Mesenchymal stem cell (in vitro differentiated cells and primary cell): Measurements from ENCODE around the gene NAPG.

Source experiments
- DNase-seq: peaks from one replicate; pipeline ENCODE4 v3.0.0-alpha.2; 2013
- H2AFZ ChIP-seq: one replicate; pipeline ENCODE4 v1.6.1; 2013; ENCODE audit warnings: low read depth, mild to moderate bottlenecking, control low read depth, inconsistent platforms, low read length, moderate library complexity
- H2AK5ac ChIP-seq: 2 replicates; pipeline ENCODE4 v1.6.1; 2013; ENCODE audit warnings: low read length, moderate library complexity, mild to moderate bottlenecking, inconsistent platforms; ENCODE audit not compliant: severe bottlenecking
- H2BK120ac ChIP-seq: one replicate; pipeline ENCODE4 v1.6.1; 2013; ENCODE audit warnings: low read depth, mild to moderate bottlenecking, inconsistent platforms, low read length, moderate library complexity
- H2BK12ac ChIP-seq, 2 experiments: one replicate each; pipeline ENCODE4 v1.6.1; 2013; ENCODE audit warnings: inconsistent platforms in 2 of 2, low read length in 2 of 2, mild to moderate bottlenecking in 2 of 2, moderate library complexity in 2 of 2, control low read depth in 1 of 2
- H2BK15ac ChIP-seq: one replicate; pipeline ENCODE4 v1.6.1; 2013; ENCODE audit warnings: mild to moderate bottlenecking, low read depth, inconsistent platforms; ENCODE audit not compliant: poor library complexity, severe bottlenecking
- H2BK5ac ChIP-seq: 2 replicates; pipeline ENCODE4 v1.6.1; 2013; ENCODE audit warnings: low read depth, mild to moderate bottlenecking, low read length, control low read depth, inconsistent platforms; ENCODE audit not compliant: poor library complexity, severe bottlenecking
- H3K14ac ChIP-seq, 2 experiments: one replicate each; pipeline ENCODE4 v1.6.1; 2013; ENCODE audit warnings: inconsistent platforms in 2 of 2, low read length in 2 of 2, control low read depth in 1 of 2, mild to moderate bottlenecking in 1 of 2, moderate library complexity in 1 of 2
- H3K18ac ChIP-seq, 2 experiments: one replicate each; pipeline ENCODE4 v1.6.1; 2013; ENCODE audit warnings: inconsistent platforms in 2 of 2, low read length in 2 of 2, control low read depth in 1 of 2, low read depth in 1 of 2, mild to moderate bottlenecking in 1 of 2
- H3K23ac ChIP-seq, 2 experiments: one replicate each; pipeline ENCODE4 v1.6.1; 2013; ENCODE audit warnings: inconsistent platforms in 2 of 2, low read length in 2 of 2, mild to moderate bottlenecking in 2 of 2, moderate library complexity in 2 of 2, control low read depth in 1 of 2
- H3K27ac ChIP-seq: 2 replicates; pipeline ENCODE4 v1.5.1; 2013; ENCODE audit warnings: mild to moderate bottlenecking, moderate library complexity, low read length, control low read depth, inconsistent platforms; ENCODE audit not compliant: poor library complexity, severe bottlenecking
- H3K27me3 ChIP-seq, 2 experiments: 2 replicates each; pipeline versions ENCODE4 v1.6.1 to v1.7.0; 2013; ENCODE audit warnings: low read length in 2 of 2, mild to moderate bottlenecking in 2 of 2, moderate library complexity in 2 of 2, control low read depth in 1 of 2, inconsistent platforms in 1 of 2; ENCODE audit not compliant: control insufficient read depth in 1 of 2, insufficient read depth in 1 of 2
- H3K36me3 ChIP-seq, 2 experiments: 2 replicates each; pipeline versions ENCODE4 v1.6.1 to v1.7.0; 2013; ENCODE audit warnings: low read length in 2 of 2, control low read depth in 1 of 2, inconsistent platforms in 1 of 2, low read depth in 1 of 2, mild to moderate bottlenecking in 1 of 2; ENCODE audit not compliant: insufficient read depth in 2 of 2, control insufficient read depth in 1 of 2
- H3K4ac ChIP-seq, 2 experiments: one replicate each; pipeline ENCODE4 v1.6.1; 2013; ENCODE audit warnings: inconsistent platforms in 2 of 2, low read length in 2 of 2, mild to moderate bottlenecking in 2 of 2, moderate library complexity in 2 of 2, control low read depth in 1 of 2, low read depth in 1 of 2
- H3K4me1 ChIP-seq: 2 replicates; pipeline ENCODE4 v1.6.1; 2013; ENCODE audit warnings: low read depth, low read length, control low read depth; ENCODE audit not compliant: control insufficient read depth, insufficient read depth
- H3K4me2 ChIP-seq: 2 replicates; pipeline ENCODE4 v1.6.1; 2013; ENCODE audit warnings: low read length, mild to moderate bottlenecking, inconsistent platforms; ENCODE audit not compliant: poor library complexity, severe bottlenecking
- H3K4me3 ChIP-seq, 2 experiments: 2 replicates each; pipeline versions ENCODE4 v1.5.1 to v1.7.0; 2013; ENCODE audit warnings: low read length in 2 of 2, mild to moderate bottlenecking in 2 of 2, control low read depth in 1 of 2, low read depth in 1 of 2; ENCODE audit not compliant: insufficient read depth in 1 of 2
- H3K79me1 ChIP-seq: replicated peaks from 2 replicates; pipeline ENCODE4 v1.6.1; 2013; ENCODE audit warnings: mild to moderate bottlenecking, control low read depth, low read length, inconsistent platforms; ENCODE audit not compliant: poor library complexity, severe bottlenecking
- H3K9ac ChIP-seq: 2 replicates; pipeline ENCODE4 v1.7.0; 2013; ENCODE audit warnings: mild to moderate bottlenecking, low read length, moderate library complexity
- H3K9me3 ChIP-seq: 2 replicates; pipeline ENCODE4 v1.7.0; 2013; ENCODE audit warnings: mild to moderate bottlenecking, low read length; ENCODE audit not compliant: control insufficient read depth
- H4K8ac ChIP-seq: one replicate; pipeline ENCODE4 v1.6.1; 2013; ENCODE audit warnings: inconsistent platforms, mild to moderate bottlenecking, low read length, moderate library complexity
- H4K91ac ChIP-seq: one replicate; pipeline ENCODE4 v1.6.1; 2013; ENCODE audit warnings: mild to moderate bottlenecking, low read length, inconsistent platforms
- WGBS: methylation state at CpG from one replicate; pipeline ENCODE4 v1.1.7; 2013; ENCODE audit warnings: mixed read lengths; 5-methylcytosine and 5-hydroxymethylcytosine counted together

Gene NAPG

DNA sequence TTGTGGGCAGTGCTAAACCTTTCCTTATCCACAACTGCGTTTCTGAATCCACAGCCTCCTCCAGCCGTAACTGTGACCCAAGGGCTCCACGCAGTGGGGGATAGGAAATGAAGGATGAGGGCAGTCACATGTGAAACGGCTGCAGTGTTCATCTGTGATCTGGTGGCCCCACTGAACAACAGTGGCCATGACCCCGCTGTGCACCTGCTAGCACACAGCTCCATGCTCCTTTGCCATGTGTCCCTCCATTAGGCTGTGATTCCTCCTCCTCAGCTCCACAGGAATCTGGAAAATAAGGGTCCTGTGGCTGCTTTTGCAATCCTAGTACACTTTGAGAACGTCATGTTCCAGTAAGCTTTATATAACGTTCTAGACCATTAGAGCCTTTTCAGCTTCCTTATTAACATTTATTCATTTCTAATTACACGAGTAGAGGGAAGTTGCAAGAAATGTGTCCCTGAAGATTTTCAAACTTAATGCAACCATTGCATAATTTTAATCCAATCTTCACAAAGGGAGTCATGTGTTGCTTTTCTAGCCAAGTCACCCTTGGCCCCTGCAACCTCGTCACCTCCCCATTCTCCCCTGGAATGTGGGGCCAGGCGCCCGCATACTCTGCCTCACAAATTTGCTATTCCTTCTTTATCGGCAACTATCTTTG is 7.1 kb upstream of the NAPG start:
- no peaks in the 10 kb centered on the region for H3K36me3 ChIP-seq
- no peak overlapping the region for H3K4me2 ChIP-seq
- H3K79me1 ChIP-seq: no peaks in the 10 kb centered on the region
- peak overlapping the region; percentile 86 for H2BK15ac ChIP-seq
- H3K4me3 ChIP-seq: no peak overlapping the region
- DNase-seq: peak; percentile 60
- no peak overlapping the region for H2BK5ac ChIP-seq
- H2BK120ac ChIP-seq: no peak overlapping the region
- H3K14ac ChIP-seq: no peak overlapping the region
- H3K4me1 ChIP-seq: peaks cover 5% of the 10 kb centered on the region
- peak overlapping the region in 1 of 2 experiments; percentile 86 for H3K4ac ChIP-seq
- H2AFZ ChIP-seq: no peak overlapping the region
- no peak overlapping the region for H3K23ac ChIP-seq
- no peak overlapping the region for H3K27ac ChIP-seq
- peak overlapping the region; percentile 37 for H3K9ac ChIP-seq
- H4K8ac ChIP-seq: peak overlapping the region; percentile 74
- H3K9me3 ChIP-seq: no peaks in the 10 kb centered on the region
- no peak overlapping the region for H2AK5ac ChIP-seq
- peak overlapping the region; percentile 92 to 93 for H2BK12ac ChIP-seq
- WGBS: 59% methylated on average over 12 of the region's 12 CpGs
- H3K18ac ChIP-seq: peak overlapping the region in 1 of 2 experiments; percentile 68
- peak overlapping the region; percentile 64 for H4K91ac ChIP-seq
- peaks cover 3 to 32% of the 10 kb centered on the region in 2 experiments for H3K27me3 ChIP-seq

DNA sequence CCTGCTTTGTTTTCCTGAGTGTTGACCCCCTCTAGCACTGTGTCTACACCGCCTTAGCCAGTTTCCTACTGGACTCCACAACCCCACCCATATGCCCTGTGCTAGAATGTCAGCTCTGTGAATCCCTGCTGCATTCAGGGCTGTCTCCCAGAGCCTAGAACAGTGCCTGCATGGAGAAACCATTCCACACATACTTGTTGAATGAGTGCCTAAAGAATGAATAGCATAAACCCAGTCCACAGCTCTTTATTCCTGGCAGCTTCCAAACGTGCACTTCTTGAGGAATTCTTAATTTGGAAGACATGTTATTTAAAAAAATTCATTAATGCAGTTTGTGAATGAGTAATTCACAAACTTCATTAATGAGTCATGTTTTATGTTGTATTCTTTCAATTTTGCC is 6.5 kb upstream of the NAPG start:
- H2AK5ac ChIP-seq: peak overlapping the region; percentile 27
- H3K4ac ChIP-seq: peak overlapping the region; percentile 56 to 86
- H4K8ac ChIP-seq: peak overlapping the region; percentile 45
- H3K27ac ChIP-seq: no peak overlapping the region
- H2BK12ac ChIP-seq: peak overlapping the region; percentile 92 to 93
- WGBS: 92% methylated on average over 1 of the region's 2 CpGs
- peaks cover 5% of the 10 kb centered on the region for H3K4me1 ChIP-seq
- no peak overlapping the region for H2BK120ac ChIP-seq
- H3K9me3 ChIP-seq: no peaks in the 10 kb centered on the region
- H3K79me1 ChIP-seq: no peaks in the 10 kb centered on the region
- H2BK15ac ChIP-seq: peak overlapping the region; percentile 86
- H3K4me2 ChIP-seq: no peak overlapping the region
- peak overlapping the region; percentile 77 for H3K9ac ChIP-seq
- H3K18ac ChIP-seq: peak overlapping the region in 1 of 2 experiments; percentile 68
- H3K4me3 ChIP-seq: peak overlapping the region in 1 of 2 experiments; percentile 56
- no peak overlapping the region for H2BK5ac ChIP-seq
- no peaks in the 10 kb centered on the region for H3K36me3 ChIP-seq
- no peak overlapping the region for H3K23ac ChIP-seq
- peak overlapping the region; percentile 64 for H4K91ac ChIP-seq
- peak overlapping the region in 1 of 2 experiments; percentile 35 for H3K14ac ChIP-seq
- H3K27me3 ChIP-seq: peaks cover 0 to 28% of the 10 kb centered on the region in 2 experiments
- no peak for DNase-seq
- H2AFZ ChIP-seq: no peak overlapping the region

DNA sequence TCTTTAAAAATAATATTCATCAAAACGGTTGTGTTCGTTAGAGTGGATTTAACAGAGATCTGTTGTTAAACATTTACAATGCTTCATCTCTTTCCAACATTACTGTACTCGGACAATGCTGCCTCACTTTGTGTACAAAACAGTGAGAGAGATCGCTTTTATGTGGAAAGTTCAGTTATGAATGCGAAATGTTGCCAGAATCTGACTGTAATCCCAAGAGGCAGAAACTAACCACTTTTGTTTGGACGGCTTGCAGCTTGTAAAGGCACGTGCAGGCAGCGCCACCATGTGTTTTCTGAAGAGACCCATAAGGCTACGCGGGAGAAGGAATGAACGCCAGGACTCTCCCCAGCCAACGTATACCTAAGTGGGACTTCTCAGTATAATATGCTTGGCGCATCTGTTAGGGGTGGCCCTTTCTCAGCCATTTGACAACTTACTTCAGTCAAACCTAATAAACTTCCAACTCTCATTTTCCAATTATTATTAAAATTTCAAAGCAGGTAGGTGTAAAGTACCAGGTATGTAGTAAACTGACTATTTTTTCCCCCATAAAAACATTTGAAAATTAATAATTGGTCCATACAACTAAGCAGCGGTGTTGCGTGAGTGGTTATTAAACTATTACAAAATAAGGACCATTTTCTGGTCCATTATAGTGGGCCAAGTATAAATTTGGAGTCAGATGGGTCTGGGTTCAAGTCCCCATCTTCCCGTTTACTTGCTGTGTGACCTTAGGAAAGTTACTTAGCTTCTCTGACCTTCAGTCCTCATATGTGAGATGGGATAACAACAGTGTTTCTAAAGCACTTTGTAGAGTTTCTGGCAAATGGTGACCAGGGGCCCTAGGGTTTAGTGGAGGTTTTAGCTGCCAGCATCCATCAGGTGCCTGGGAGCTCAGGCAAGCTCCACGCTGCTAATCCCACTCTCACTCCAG is 5.6 kb upstream of the NAPG start:
- Histone ChIP-seq H3K4me2 (no peak overlapping the region), H3K4ac (no peak overlapping the region), H3K79me1 (no peaks in the 10 kb centered on the region), H2AK5ac (no peak overlapping the region), H2BK5ac (no peak overlapping the region), H3K4me3 (peak overlapping the region in 1 of 2 experiments; percentile 56), H3K9ac (peak overlapping the region; percentile 77), H2BK120ac (no peak overlapping the region), H3K4me1 (peaks cover 5% of the 10 kb centered on the region), H3K36me3 (no peaks in the 10 kb centered on the region), H4K91ac (no peak overlapping the region), H3K23ac (no peak overlapping the region), H2BK12ac (peak overlapping the region in 1 of 2 experiments; percentile 12), H2BK15ac (no peak overlapping the region), H3K9me3 (no peaks in the 10 kb centered on the region), H3K27ac (no peak overlapping the region), H3K18ac (no peak overlapping the region), H2AFZ (no peak overlapping the region), H4K8ac (no peak overlapping the region), H3K14ac (no peak overlapping the region), H3K27me3 (peaks cover 0 to 21% of the 10 kb centered on the region in 2 experiments)
- DNase-seq: peak; percentile 89
- 28% methylated on average over 11 of the region's 17 CpGs for WGBS

DNA sequence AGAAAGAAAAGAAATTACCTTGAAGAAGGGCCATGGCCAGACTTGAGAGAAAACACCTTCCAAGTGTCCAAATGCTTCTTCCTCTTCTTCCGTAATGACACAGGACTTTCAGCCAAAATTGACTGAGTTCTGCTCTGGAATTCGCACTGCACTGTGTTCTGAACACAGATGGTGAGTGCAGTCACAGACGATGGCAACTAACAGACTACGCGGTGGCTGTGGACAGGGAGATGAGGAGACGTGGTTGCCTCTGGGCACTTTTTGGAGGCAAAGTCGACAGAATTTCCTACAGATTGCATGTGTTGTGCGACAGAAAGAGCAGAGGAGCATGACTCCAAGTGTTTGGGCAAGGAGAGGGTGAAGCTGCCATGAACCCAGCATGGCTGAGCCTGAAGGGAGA is 4.3 kb upstream of the NAPG start:
- H4K91ac ChIP-seq: no peak overlapping the region
- peaks cover 0 to 8% of the 10 kb centered on the region in 2 experiments for H3K27me3 ChIP-seq
- no peak overlapping the region for H2BK15ac ChIP-seq
- DNase-seq: no peak
- H3K4ac ChIP-seq: no peak overlapping the region
- no peak overlapping the region for H3K23ac ChIP-seq
- no peak overlapping the region for H2BK120ac ChIP-seq
- H3K14ac ChIP-seq: no peak overlapping the region
- H2BK12ac ChIP-seq: peak overlapping the region in 1 of 2 experiments; percentile 70
- H3K9me3 ChIP-seq: no peaks in the 10 kb centered on the region
- no peaks in the 10 kb centered on the region for H3K36me3 ChIP-seq
- no peak overlapping the region for H2AK5ac ChIP-seq
- H2BK5ac ChIP-seq: no peak overlapping the region
- peaks cover 5% of the 10 kb centered on the region for H3K4me1 ChIP-seq
- no peak overlapping the region for H3K9ac ChIP-seq
- H3K27ac ChIP-seq: no peak overlapping the region
- peak overlapping the region in 1 of 2 experiments; percentile 11 for H3K18ac ChIP-seq
- H2AFZ ChIP-seq: no peak overlapping the region
- WGBS: 87% methylated on average over 8 of the region's 8 CpGs
- H4K8ac ChIP-seq: no peak overlapping the region
- no peak overlapping the region for H3K4me2 ChIP-seq
- no peak overlapping the region for H3K4me3 ChIP-seq
- H3K79me1 ChIP-seq: no peaks in the 10 kb centered on the region
